Muscle layer of duodenum (tissue), 2 donors: ENCODE results near the gene CLC.
"Not testable (repeated sequence)": the region's sequence is repeated elsewhere in the genome, so short reads cannot be mapped to it uniquely, and the experiment has no call there.

Source experiments
- H3K27ac ChIP-seq: one replicate; pipeline ENCODE4 v1.7.0; 2013; ENCODE audit warnings: mild to moderate bottlenecking, low read length
- H3K27me3 ChIP-seq: one replicate; pipeline ENCODE4 v1.7.0; 2013; ENCODE audit warnings: low read depth, mild to moderate bottlenecking, control low read depth, low read length
- H3K36me3 ChIP-seq, 2 donors: one replicate each; pipeline ENCODE4 v1.7.0; 2013; ENCODE audit warnings: low read length in 2 of 2, control low read depth in 1 of 2, mild to moderate bottlenecking in 1 of 2; ENCODE audit not compliant: insufficient read depth in 2 of 2, control insufficient read depth in 1 of 2
- H3K4me1 ChIP-seq, 2 donors: one replicate each; pipeline ENCODE4 v1.7.0; 2013; ENCODE audit warnings: low read length in 2 of 2, mild to moderate bottlenecking in 2 of 2, control low read depth in 1 of 2, moderate library complexity in 1 of 2; ENCODE audit not compliant: insufficient read depth in 2 of 2, control insufficient read depth in 1 of 2
- H3K4me3 ChIP-seq, 2 donors: one replicate each; pipeline ENCODE4 v1.7.0; 2013; ENCODE audit warnings: low read length in 2 of 2, low read depth in 1 of 2, mild to moderate bottlenecking in 1 of 2
- H3K9me3 ChIP-seq, 2 donors: one replicate each; pipeline ENCODE4 v1.7.0; 2013; ENCODE audit warnings: low read length in 2 of 2, control low read depth in 1 of 2, mild to moderate bottlenecking in 1 of 2; ENCODE audit not compliant: control insufficient read depth in 1 of 2
- donor health status: healthy.

CLC gene

DNA sequence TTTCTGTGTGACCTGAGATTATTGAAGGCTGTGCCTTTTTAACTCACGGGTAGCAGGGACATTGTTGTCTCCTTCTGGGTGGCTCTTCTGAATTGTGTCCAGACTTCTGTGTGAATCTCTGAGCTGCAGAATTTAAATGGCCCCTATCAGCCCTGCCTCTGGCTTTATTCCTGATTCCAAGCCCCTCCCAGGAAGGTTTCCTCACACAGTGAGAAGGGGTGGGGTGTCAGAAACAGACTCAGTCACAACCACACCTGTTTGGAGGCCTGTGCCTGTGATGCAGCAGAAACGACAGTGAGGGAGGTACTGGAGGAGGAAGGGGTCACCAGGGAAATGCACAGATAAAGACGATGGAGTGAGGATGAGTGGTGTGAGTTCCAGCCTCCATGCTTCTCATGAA is at the start of gene CLC:
Gene CLC, minus strand, starts transcription at position 139 of the 400 bp plus-strand sequence. Its CDS starts 77 bp downstream, at position 62.
- no peak within 1 kb of the TSS for H3K4me3 ChIP-seq
- no peaks in the 10 kb centered on the region for H3K4me1 ChIP-seq
- H3K27ac ChIP-seq = no peak within 1 kb of the TSS
- H3K36me3 ChIP-seq = no peaks in the 10 kb centered on the region
- H3K9me3 ChIP-seq = no peaks in the 10 kb centered on the region
- H3K27me3 ChIP-seq = no peaks in the 10 kb centered on the region

GRCh38 chr19:39780894-39781293 is 43.1 kb upstream of the CLC start:
- H3K9me3 ChIP-seq = no peaks in the 10 kb centered on the region
- H3K27me3 ChIP-seq = peaks cover 12% of the 10 kb centered on the region
- H3K4me3 ChIP-seq = no peak overlapping the region
- no peaks in the 10 kb centered on the region for H3K36me3 ChIP-seq
- no peak overlapping the region for H3K27ac ChIP-seq
- no peaks in the 10 kb centered on the region for H3K4me1 ChIP-seq

GRCh38 chr19:39778763-39779162 is 40.9 kb upstream of the CLC start, which contains the start of gene LEUTX:
Gene LEUTX, plus strand, starts transcription at chr19:39778854. Its CDS starts 67 bp downstream, at chr19:39778921.
- Histone ChIP-seq H3K27ac (no peak within 1 kb of the TSS), H3K4me3 (no peak within 1 kb of the TSS), H3K9me3 (no peaks in the 10 kb centered on the region), H3K27me3 (peaks cover 4% of the 10 kb centered on the region), H3K36me3 (no peaks in the 10 kb centered on the region), H3K4me1 (no peaks in the 10 kb centered on the region)

DNA sequence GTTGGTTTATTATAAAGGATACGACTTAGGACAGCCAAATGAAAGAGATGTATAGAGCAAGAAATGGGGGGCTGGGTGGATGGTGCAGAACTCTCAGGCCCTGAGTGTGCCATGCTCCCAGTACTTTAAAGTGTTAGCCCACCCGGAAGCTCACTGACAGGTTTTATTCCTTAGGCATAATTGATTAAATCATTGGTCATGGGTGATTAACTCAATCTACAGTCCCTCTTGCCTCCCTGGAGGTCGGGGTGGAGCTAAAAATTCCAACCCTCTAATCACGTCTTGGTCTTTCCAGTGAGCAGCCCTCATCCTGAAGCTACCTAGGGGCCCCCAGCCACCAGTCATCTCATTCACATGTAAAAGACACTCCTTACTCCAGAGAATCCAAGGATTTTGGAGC is 31.0 kb upstream of the CLC start:
- H3K4me3 ChIP-seq = no peak overlapping the region
- H3K27ac ChIP-seq = no peak overlapping the region
- no peaks in the 10 kb centered on the region for H3K36me3 ChIP-seq
- no peaks in the 10 kb centered on the region for H3K27me3 ChIP-seq
- peaks cover 0 to 10% of the 10 kb centered on the region in 2 donors for H3K9me3 ChIP-seq
- H3K4me1 ChIP-seq = no peaks in the 10 kb centered on the region

DNA sequence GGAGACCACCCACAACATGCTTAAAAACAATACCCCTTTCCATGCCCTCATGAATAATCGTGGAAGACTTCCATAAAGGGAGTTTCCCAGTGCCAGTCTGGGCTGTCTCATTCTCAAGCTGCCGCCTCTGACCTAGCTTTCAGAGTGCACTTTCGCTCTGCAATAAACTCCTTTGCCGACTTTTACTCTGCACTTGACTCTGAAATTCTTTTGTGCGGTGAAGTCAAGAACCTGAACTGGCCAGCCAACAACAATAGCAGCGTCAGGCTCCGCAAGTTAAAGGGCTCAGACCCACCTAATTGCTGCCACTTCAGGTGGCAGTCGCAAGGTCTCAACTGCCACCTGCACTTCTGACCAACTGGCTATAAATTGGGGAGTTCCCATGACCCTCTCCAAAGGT is 30.5 kb upstream of the CLC start:
- Histone ChIP-seq H3K4me1 (no peaks in the 10 kb centered on the region), H3K9me3 (peaks cover 0 to 10% of the 10 kb centered on the region in 2 donors), H3K4me3 (no peak overlapping the region), H3K27me3 (no peaks in the 10 kb centered on the region), H3K27ac (no peak overlapping the region), H3K36me3 (no peaks in the 10 kb centered on the region)

- Histone ChIP-seq H3K4me3 (no peak overlapping the region), H3K27me3 (no peaks in the 10 kb centered on the region), H3K9me3 (peaks cover 0 to 10% of the 10 kb centered on the region in 2 donors), H3K36me3 (no peaks in the 10 kb centered on the region), H3K4me1 (no peaks in the 10 kb centered on the region), H3K27ac (no peak overlapping the region)
Measured at GRCh38 chr19:39765091-39766076, 27.6 kb upstream of the CLC start.

DNA sequence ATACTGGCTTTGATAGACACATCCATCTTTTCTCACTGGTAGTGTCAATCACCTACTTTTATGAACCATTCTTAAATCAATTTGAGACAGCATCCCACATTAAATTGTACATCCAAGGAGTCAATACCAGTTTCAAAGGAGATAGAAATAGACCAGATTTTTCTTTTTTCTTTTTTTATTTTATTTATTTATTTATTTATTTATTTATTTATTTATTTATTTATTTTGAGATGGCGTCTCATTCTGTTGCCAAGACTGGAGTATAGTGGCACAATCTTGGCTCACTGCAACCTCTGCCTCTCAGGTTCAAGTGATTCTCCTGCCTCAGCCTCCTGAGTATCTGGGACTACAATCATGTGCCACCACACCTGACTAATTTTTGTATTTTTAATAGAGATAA is 24.0 kb upstream of the CLC start:
- not testable (repeated sequence) for H3K36me3 ChIP-seq, H3K27ac ChIP-seq, H3K27me3 ChIP-seq, H3K4me1 ChIP-seq, H3K4me3 ChIP-seq
- peaks cover 0 to 10% of the 10 kb centered on the region in 2 donors for H3K9me3 ChIP-seq

DNA sequence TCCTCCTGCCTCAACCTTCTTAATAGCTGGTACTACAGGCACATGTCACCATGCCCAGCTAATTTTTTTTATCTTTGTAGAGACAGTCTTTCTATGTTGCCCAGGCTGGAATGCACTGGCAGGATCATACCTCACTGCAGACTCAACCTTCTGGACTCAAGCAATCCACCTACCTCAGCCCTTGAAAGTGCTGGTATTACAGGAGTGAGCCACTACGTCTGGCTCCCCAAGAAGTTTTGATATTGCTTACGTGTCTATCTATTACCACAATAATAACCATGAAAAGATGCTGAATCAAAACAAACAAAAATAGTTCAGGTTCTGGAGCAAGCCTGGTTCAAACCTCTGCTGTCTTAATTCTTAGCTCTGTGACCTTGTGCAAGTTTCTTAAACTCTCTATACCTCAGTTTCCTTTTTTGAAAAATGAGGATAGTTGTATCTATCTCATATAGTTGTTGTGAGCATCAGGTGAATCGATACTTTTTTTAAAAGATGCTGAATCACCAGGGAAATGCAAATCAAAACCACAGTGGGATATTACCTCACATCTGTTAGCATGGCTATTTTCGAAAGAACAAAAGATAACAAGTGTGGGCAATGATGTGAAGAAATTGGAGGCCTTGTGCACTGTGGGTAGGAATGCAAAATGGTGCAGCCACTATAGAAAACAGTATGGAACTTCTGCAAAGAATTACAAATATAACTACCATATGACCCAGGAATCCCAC is 21.8 kb upstream of the CLC start:
- Histone ChIP-seq H3K36me3 (no peaks in the 10 kb centered on the region), H3K9me3 (peaks cover 0 to 2% of the 10 kb centered on the region in 2 donors), H3K27ac (no peak overlapping the region), H3K27me3 (no peaks in the 10 kb centered on the region), H3K4me3 (no peak overlapping the region), H3K4me1 (no peaks in the 10 kb centered on the region)

- no peaks in the 10 kb centered on the region for H3K9me3 ChIP-seq
- H3K36me3 ChIP-seq = no peaks in the 10 kb centered on the region
- H3K4me1 ChIP-seq = no peaks in the 10 kb centered on the region
- H3K27me3 ChIP-seq = no peaks in the 10 kb centered on the region
- H3K4me3 ChIP-seq = no peak overlapping the region
- H3K27ac ChIP-seq = no peak overlapping the region
Measured at GRCh38 chr19:39754971-39755370, 17.1 kb upstream of the CLC start.

DNA sequence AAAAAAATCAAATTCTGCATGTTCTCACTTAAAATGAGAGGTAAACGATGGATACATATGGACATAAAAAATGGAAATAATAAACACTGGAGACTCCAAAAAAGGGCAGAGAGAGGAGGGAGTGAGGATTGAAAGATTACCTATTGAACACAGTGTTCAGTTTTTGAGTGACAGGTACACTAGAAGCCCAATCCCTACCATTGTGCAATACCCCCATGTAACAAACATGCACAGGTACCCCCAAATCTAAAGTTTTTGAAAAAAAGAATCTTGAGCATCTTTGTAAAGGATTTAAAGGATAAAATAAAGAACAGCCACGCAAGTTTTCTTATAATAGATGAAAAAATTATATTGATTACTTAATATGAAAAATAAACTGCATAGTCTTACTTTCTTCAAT is 16.7 kb upstream of the CLC start:
- Histone ChIP-seq H3K27ac (no peak overlapping the region), H3K4me1 (no peaks in the 10 kb centered on the region), H3K4me3 (no peak overlapping the region), H3K36me3 (no peaks in the 10 kb centered on the region), H3K9me3 (no peaks in the 10 kb centered on the region), H3K27me3 (no peaks in the 10 kb centered on the region)

DNA sequence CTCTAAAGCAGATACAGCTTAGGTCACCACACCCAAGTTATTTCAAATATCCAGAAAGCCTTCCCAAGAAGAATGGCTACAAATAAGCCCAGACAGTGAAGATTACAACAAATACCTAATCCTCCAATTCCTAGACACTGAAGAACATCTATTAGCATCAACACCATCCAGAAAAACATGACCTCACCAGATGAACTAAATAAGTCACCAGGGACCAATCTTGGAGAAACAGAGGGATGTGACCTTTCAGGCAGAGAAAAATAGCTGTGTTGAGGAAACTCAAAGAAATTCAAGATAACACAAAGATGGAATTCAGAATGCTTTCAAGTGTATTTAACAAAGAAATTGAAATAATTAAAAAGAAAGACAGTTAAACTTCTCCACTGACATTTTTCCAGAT is 15.0 kb upstream of the CLC start:
- no peaks in the 10 kb centered on the region for H3K27me3 ChIP-seq
- no peak overlapping the region for H3K4me3 ChIP-seq
- no peak overlapping the region for H3K27ac ChIP-seq
- no peaks in the 10 kb centered on the region for H3K4me1 ChIP-seq
- no peaks in the 10 kb centered on the region for H3K9me3 ChIP-seq
- no peaks in the 10 kb centered on the region for H3K36me3 ChIP-seq
